NB4 (cell line): Measurements from ENCODE around the gene LTF.

Experiments
- TF ChIP-seq, protein P1 (sequence below): IDR thresholded peaks from one replicate; pipeline ENCODE4 v1.5.1; 2012; ENCODE audit warnings: low read depth, low read length
- TF ChIP-seq, protein P2 (sequence below): IDR thresholded peaks from 2 replicates; pipeline ENCODE4 v1.6.1; 2011; ENCODE audit warnings: low read depth, low read length

DNA sequence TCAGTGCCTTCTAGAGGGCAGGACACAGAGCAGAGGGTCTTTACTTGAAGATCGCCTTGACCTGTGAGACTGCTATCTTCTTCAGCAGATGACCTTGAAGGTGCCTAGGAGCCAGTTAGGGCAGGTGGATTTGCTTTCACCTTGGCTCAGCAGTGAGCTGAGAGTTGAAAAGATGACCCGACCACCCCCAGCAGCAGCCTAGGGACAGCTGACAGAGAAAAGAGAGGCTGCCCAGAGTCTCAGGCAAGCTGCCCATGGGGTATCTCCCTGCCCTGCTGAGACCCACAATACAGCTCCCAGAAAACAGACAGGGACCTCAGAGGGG is 453 bp upstream of the LTF start:
- TF ChIP-seq, protein P1, sequence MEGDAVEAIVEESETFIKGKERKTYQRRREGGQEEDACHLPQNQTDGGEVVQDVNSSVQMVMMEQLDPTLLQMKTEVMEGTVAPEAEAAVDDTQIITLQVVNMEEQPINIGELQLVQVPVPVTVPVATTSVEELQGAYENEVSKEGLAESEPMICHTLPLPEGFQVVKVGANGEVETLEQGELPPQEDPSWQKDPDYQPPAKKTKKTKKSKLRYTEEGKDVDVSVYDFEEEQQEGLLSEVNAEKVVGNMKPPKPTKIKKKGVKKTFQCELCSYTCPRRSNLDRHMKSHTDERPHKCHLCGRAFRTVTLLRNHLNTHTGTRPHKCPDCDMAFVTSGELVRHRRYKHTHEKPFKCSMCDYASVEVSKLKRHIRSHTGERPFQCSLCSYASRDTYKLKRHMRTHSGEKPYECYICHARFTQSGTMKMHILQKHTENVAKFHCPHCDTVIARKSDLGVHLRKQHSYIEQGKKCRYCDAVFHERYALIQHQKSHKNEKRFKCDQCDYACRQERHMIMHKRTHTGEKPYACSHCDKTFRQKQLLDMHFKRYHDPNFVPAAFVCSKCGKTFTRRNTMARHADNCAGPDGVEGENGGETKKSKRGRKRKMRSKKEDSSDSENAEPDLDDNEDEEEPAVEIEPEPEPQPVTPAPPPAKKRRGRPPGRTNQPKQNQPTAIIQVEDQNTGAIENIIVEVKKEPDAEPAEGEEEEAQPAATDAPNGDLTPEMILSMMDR = no peak
- TF ChIP-seq, protein P2, sequence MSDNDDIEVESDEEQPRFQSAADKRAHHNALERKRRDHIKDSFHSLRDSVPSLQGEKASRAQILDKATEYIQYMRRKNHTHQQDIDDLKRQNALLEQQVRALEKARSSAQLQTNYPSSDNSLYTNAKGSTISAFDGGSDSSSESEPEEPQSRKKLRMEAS = no peak
